Activated CD8-positive, alpha-beta memory T cell treated with anti-CD3 and anti-CD28 coated beads for 48 hours (primary cell): Measurements from ENCODE around the gene KIDINS220.

Experiments used
- DNase-seq, 3 experiments: peaks; one replicate each; pipeline ENCODE4 v3.0.0-alpha.2; 2020; ENCODE audit warnings: low read depth in 2 of 3, low spot score in 2 of 3

The KIDINS220 gene

GRCh38 chr2:8699839-8700238, 137.6 kb downstream of the KIDINS220 start:
- DNase-seq = no peak

- DNase-seq = no peak
Observed at GRCh38 chr2:8697190-8697589, 140.2 kb downstream of the KIDINS220 start.

- DNase-seq = no peak
Observed at GRCh38 chr2:8694737-8695136, 142.7 kb downstream of the KIDINS220 start.

GRCh38 chr2:8693157-8693821, 144.1 kb downstream of the KIDINS220 start:
- DNase-seq = peak in 1 of 3 experiments; percentile 31

- no peak for DNase-seq
Observed at GRCh38 chr2:8692783-8693156, 144.6 kb downstream of the KIDINS220 start.

GRCh38 chr2:8691859-8692437, 145.5 kb downstream of the KIDINS220 start:
- DNase-seq = no peak

- peak; percentile 62 to 85 (median 81) for DNase-seq
Observed at GRCh38 chr2:8685697-8686358, 151.6 kb downstream of the KIDINS220 start.

- DNase-seq = peak in 2 of 3 experiments; percentile 48 to 51
Observed at GRCh38 chr2:8684878-8685696, 152.3 kb downstream of the KIDINS220 start.

GRCh38 chr2:8684540-8684877, 152.9 kb downstream of the KIDINS220 start:
- DNase-seq = no peak

GRCh38 chr2:8682719-8683667, 154.4 kb downstream of the KIDINS220 start:
- no peak for DNase-seq

GRCh38 chr2:8681786-8682692, 155.4 kb downstream of the KIDINS220 start, which contains the start of gene ID2:
ID2 (plus strand) TSS chr2:8682056; CDS start chr2:8682166, 110 bp downstream.
- peak; percentile 96 to 98 (median 96) for DNase-seq

- peak in 1 of 3 experiments; percentile 67 for DNase-seq
Observed at GRCh38 chr2:8680822-8681760, 156.3 kb downstream of the KIDINS220 start.

- no peak for DNase-seq
Observed at GRCh38 chr2:8679827-8680731, 157.3 kb downstream of the KIDINS220 start.

- DNase-seq = no peak
Observed at GRCh38 chr2:8679567-8679826, 157.9 kb downstream of the KIDINS220 start.
